Left renal cortex interstitium (tissue), 4 donors: ENCODE results near the gene OCIAD2. TPM values are rescaled to one million over a fixed set of nuclear protein-coding genes. Genes with fewer than 3 reads are reported as not detected.
"Not testable (repeated sequence)": the region's sequence is repeated elsewhere in the genome, so short reads cannot be mapped to it uniquely, and the experiment has no call there.

Experiments used
- DNase-seq, 4 donors: peaks; one replicate each; pipeline ENCODE4 v3.0.0-alpha.2; 2013; ENCODE audit warnings: low read depth in 4 of 4, low spot score in 2 of 4, missing footprints in 1 of 4
- polyA plus RNA-seq, 4 donors: library from polyadenylated mRNA; unstranded; fragments of 120-200 nt; gene quantifications; one replicate each; pipeline ENCODE4 v1.2.1, GENCODE V29; 2013; ENCODE audit not compliant: insufficient read length in 4 of 4

OCIAD2 gene
- polyA plus RNA-seq, 4 donors = 176 to 230 (median 209) TPM

DNA sequence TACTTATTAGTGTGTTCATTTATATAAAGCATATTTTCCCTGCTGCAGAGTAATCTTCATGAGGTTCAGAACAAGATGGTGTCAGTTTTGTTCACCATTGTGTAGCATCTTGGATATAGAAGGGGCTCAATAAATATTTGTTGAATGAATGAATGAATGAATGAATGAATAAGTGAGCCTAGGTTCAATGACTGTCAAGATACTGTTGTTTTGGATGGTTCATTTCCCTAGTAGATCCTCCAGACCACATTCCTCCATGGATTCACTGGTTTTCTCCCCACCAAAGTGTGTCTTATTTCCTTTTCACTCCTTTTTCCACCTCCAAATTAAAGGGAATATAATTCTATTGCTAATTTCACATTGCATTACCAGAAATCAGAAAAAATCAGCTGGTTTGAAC is 2.1 kb upstream of the OCIAD2 start:
- DNase-seq = no peak

DNA sequence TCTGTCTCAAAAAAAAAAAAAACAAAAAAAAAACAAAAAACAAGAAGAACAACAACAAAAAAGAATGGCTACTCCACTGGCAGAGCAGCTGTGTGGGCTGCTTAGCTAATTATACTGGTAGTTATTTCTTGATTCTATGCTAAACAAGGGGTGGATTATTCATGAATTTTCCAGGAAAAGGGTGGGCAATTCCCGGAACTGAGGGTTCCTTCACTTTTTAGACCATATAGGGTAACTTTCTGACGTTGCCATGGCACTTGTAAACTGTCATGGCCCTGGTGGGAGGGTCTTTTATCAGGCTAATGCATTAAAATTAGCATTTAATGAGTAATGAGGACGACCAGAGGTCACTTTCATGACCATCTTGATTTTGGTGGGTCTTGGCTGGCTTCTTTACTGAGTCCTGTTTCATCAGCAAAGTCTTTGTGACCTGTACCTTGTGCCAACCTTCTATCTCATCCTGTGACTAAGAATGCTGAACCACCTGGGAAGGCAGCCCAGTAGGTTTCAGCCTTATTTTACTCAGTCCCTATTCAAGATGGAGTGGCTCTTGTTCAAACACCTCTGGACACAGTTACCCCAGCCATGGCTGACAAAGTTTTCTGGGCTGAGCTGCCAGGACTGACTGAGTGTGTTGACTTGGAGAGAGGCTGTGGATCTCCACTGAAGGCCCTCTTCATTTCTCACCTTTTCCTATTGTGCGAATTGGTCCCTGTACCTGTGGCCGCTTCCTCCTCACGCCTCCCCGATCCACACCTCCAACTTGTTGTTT is 1.3 kb upstream of the OCIAD2 start:
- DNase-seq = no peak

DNA sequence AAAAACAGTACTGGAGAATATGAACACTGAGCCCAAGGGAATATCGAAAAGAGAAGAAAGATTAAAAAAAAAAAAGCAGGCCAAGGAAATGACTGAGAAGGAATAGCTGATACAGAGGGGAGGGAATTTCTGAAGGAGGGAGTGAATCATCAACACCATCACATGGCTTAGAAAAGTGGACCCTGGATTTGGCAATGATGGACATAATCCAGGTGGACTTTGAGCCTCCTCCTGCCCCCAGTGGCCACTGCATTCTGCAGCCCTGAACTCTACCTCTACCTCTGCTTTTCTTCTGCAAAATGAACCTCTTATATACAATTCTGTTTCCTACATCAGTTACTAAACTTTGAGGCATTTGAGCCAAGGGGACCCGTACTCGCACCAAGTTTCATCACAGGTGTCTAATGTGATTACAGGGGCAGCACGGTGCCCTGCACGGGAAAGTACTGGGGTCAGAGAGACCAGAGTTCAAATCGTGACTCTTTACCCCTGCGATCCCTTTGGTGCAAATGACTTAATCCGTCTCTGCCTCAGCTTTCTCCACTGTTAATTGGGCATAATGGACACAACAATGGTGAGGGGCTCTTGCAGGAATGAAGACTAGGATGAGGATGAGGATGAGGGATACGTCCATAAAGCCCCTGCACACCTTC is 1.1 kb downstream of the OCIAD2 start:
- no peak for DNase-seq

DNA sequence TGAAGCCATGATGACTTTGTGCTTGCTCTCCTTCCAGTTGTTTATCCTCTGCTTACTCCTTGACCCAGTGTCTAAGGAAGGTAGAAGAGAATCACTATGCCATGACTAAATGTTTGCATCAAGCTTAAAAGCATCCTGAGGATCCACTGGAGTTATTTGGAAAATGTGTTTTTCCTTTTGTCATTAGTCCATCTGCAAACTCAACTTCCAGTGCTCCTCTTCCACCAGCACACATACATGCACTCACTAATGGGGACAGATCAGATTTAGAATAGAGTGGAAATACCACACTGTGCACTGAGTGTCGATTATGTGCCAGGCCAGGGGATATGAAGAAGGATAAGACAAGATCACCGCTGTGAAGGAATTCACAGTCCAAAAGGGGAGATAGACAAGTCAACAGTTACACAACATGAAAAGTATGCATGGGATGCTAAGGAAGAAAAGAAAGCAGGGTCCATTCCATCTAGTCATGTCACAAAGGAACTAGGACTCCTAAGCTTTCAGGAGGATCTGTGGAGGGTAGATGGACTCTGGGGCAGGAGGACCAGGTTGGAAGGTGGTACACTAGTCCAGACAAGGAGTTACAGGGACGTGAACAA is 1.9 kb downstream of the OCIAD2 start:
- DNase-seq = no peak

DNA sequence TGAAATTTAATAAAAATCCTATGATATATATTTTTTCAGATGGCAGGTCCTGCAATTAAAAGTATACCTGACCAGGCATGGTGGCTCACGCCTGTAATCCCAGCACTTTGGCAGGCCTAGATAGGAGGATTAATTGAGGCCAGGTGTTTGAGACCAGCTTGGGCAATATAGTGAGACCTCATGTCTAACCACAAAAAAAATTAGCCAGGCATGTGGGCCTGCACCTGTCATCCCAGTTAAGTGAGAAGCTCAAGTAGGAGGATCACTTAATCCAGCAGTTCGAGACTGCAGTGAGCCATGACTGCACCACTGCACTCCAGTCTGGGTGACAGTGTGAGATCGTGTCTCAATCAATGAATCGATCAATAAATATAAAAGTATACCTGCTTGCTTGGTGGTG is 2.5 kb downstream of the OCIAD2 start:
- no peak for DNase-seq

DNA sequence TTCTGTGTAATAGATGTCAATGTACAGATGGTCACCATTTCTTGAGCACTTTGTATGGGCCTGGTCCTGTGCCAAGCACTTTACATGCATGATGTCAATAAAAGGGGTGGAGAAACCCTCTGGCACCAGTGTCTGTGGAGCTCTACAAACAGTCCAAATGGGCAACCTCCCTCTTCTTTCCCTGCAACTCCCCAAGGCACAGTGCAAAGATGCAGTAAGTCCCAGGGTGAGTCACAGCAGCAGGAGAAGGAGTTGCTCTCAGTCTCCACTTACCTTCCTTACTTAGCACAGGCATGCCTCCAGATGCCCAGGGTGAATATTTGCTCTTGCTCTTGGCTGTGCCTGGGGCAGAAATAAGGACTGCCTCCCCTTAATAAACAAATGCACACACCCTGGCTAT is 4.3 kb downstream of the OCIAD2 start:
- DNase-seq = no peak

DNA sequence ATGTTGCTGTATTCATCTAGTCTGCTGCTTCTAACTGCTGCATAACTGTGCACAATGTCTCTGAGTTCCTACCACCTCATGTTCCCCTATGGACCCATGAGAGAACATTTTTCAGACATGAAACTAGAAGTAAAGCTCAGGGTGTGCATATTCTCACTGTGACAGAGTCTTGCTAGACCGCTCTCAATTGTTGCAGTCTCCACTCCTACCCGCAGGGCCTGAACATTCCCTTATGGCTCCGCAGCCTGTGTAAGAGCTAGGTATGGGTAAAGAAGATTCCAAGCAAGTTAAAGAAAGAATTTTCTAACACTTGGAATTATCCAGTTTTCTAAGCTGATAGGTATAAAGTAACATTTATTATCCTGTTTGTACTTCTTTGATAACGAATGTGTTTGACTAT is 5.4 kb downstream of the OCIAD2 start:
- DNase-seq = no peak

DNA sequence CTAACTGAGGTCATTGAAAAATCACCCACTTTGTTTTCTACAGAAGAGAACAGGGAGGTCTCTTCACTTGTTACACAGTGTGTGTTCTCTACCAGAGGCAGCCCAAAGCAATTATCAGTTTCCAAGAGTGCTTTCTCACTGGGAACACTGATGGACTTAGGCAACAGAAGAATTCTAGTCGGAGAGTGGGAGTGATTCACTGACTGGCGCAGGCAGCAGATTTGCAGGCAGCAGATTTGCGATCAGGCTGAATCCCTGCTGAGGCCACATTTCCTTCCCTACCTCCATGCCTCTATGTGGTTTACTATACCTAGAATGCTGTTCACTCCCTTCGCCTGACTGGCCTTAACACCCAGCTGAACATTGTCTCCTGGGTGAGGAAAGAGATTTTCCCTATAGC is 6.6 kb downstream of the OCIAD2 start:
- no peak for DNase-seq

DNA sequence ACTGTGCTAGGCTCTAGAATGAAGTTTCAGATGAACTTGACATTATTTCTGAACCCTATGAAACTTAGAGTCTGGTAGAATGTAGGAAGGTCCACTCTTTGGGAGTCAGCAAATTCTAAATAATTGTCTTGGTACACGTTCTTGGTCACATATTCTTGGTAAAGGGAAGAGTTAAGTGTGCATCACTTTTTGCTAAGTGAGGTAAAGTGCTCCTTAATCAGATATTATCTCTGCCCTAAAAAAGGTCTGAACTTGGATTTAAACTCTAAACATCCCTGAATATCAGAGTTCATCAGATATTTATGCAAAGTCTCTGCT is 7.2 kb downstream of the OCIAD2 start:
- DNase-seq = no peak

DNA sequence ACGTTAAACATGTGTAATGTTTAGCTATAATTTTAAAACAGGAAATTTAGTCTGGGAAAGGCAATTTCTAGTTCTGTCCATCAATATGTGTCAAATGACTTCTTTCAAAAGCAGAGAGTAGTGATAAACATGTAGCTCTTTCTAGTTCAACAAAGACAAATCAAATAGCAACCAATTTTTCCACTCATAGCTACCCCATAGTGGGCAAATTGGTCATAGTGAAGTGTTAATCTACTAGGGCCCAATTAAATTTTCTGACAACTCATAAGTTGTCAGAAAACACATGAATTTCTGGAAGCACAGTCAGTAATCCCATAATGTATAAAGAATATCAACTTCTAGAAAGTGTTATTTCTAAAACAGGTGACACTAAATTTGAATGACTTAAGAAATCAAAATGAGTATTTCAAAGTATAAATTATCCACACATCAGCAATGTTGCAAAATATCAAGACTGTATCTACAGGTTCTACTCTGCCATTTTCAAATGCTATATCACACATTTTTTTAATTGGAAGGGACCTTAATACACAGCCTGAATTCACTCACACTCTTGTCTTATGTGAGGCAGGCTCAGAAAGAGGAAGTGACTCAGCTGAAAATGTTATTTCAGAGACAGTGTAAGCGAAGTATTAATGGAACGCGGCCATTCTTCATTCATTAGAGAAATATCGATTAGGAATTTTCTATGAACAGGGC is 7.7 kb downstream of the OCIAD2 start:
- DNase-seq = no peak

DNA sequence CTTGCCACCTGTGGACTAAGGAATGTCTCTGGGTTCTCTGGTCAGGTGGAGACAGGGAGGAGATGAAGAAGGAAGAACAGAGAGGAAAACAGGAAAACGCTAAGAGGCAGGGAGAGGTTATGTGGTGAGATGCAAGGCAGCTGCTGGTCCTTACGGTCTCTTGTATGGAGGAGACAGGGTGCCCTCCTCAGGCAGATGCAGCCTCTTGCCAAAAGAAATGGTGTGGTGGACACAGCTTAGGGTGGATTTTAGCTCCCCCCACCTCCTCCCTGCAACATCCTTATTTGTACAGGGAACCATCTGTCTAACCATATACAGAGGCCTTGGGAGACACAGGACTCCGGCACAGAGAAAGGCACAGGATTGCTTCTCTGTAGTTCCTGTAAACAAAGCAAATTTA is 9.7 kb downstream of the OCIAD2 start:
- no peak for DNase-seq

DNA sequence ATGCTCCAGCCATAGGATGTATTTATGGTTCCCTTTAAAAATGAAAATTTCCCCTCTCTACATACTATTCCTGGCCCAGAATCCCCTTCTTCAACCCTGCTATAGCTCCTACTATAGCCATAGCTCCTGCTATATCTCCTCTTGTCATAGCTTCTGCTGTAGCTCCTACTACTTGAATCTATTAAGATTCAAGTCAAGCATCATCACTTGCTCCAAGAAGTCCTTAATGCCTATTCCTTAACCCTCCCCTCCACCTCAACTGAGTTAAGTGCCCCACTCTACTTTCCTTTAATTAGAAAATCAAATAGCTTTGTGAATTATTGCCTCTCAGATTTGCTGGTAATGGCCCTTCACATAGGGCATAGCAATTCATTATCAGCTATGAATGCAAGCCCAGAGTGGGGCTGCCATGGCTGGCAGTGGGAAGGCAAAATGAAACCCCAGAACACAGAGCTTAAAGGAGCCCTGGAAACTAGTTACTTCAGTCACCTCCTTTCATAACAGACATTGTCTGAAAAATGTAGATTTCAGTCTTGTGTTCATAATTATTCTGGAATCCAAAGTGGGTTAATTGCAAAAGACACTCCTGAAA is 15.4 kb downstream of the OCIAD2 start:
- DNase-seq = no peak

DNA sequence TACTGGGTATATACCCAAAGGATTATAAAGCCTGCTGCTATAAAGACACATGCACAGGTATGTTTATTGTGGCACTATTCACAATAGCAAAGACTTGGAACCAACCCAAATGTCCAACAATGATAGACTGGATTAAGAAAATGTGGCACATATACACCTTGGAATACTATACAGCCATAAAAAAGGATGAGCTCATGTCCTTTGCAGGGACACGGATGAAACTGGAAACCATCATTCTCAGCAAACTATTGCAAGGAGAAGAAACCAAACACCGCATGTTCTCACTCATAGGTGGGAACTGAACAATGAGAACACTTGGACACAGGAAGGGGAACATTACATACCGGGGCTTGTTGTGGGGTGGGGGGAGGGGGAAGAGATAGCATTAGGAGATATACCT is 16.8 kb downstream of the OCIAD2 start:
- DNase-seq = not testable (repeated sequence)

DNA sequence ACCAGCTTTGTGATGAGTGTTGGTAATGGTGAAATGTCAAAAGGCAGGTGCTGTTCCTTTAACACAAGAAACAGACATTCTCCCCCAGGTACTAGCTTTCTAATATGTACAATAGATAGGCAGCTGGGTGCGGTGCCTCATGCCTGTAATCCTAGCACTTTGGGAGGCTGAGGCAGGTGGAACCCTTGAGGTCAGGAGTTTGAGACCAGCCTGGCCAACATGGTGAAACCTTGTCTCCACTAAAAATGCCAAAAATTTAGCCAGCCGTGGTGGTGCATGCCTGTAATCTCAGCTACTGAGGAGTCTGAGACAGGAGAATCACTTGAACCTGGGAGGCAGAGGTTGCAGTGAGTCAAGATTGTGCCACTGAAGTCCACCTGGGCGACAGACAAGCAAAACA is 24.9 kb downstream of the OCIAD2 start:
- not testable (repeated sequence) for DNase-seq

DNA sequence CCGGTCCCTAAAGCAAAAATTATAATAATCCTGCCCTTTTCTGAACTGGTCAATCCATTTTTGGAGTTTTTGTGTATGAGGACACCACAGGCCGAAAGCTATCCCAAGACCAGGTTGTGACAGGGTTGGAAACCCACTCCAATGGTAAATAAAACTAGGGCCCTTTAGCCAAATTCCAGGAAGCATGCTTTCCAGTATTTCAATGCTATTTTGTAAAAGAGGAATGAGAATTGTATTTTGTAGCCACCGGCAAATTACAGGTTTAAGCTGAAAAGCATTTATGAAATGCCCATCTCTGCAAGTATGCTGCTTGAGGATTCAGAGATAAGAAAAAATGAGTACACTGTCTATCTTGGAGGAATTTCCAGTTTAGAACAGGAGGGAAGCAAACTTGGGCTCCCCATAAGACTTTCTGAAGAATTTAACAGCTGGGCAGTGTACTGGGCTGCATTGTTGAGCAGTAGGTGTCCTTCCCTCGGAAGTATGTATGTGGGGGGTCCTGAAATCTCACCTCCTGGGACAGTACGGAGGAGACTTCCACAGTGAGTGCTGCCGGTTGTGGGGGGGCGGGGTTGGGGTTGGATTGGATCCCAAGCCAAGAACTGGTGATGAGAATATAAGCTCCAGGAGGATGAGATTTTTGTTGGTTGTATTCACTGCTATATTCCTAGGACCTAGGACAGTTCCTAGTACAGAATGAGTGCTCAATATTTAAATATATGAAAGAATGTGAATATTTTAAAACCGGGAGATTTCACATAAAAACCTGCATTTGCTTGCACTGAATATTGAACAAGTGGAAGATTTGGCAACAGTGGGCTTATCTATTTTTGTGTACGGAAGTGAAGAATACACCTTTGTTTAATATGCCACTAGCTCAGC is 26.8 kb downstream of the OCIAD2 start:
- DNase-seq = no peak

DNA sequence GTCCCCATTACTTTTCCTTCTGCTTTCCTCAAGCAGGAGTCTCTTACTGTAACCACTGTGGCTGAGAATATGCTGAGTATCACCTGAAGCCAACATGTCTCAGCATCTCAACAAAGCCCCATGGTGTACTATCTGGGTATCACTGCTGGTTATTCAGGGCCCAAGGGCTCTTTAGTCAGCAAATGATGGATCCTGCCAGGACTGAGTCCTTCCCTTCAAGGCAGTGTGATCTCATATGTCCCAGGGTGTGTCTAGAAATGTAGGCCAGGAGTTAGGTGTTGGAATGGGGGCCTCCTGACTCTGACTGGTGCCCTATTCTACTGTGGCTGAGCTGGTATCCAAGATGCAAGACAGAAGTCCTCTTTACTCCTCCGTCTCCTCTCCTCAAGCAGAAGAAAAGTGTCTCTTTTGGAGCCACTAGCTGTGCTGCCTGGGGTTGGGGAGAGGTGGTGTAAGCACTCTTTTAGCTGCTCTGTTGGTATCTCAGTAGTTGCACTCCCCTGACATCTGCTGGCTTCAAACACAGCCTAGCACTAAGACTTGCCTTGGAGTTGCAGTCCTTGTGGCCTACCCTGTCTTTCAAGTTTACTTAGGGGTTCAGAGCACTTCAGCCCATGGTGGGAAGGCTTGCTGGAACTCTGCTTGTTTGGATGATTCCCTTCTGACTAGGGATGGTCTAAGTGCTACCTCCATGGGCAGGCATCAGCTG is 28.6 kb downstream of the OCIAD2 start:
- no peak for DNase-seq

DNA sequence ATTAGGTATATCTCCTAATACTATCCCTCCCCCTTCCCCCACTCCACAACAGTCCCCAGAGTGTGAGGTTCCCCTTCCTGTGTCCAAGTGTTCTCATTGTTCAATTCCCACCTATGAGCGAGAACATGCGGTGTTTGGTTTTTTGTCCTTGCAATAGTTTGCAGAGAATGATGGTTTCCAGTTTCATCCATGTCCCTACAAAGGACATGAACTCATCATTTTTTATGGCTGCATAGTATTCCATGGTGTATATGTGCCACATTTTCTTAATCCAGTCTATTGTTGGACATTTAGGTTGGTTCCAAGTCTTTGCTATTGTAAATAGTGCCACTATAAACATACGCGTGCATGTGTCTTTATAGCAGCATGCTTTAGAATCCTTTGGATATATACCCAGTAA is 41.9 kb downstream of the OCIAD2 start:
- DNase-seq = not testable (repeated sequence)

DNA sequence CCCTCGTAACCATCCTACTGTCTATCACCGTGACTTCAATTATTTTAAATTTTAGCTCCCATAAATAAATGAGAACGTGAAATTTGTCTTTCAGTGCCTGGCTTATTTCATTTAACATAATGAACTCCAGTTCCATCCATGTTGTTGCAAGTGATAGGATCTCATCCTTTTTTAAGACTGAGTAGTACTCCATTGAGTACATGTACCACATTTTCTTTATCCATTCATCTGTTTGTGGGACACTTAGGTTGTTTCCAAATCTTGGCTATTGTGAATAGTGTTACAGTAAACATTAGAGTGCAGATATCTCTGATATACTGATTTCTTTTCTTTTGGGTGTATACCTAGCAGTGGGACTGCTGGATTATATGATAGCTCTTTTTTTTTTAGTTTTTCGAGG is 42.8 kb downstream of the OCIAD2 start:
- DNase-seq = no peak

DNA sequence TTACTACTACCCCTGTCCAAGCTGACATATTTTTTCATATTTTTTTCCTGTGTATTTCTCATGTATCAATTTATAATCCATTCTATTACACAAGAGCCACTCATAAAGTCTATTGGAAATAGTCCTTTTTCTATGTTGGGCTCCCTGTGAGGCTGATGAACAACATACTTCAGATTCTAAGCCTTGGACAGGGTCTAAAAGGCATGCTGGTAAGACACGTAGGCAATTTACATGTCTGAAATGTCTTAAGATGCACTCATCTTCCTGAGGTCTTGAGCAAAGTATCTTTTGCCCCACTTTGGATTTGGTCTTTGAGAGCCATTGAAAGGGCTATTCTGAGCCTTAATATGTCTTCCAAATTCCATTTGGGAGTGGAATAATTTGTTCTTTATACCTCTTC is 43.9 kb downstream of the OCIAD2 start:
- no peak for DNase-seq

DNA sequence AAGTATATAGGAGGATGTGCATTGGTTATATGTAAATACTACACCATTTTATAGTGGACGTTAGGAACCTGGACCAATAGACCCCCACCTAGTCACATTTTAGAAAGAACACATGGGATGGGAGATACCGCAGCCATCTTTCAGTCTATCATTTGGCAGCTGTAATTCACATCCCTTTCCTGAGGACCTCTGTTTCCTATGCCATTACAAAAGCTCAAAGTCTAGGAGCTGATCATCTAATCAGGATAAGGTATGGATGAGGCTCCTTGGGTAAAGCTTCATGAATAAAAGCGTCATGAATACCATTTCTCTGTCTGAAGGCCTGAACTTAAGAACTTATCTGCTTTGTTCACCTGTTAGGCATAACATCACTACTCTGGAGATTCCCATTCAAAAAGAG is 44.5 kb downstream of the OCIAD2 start:
- DNase-seq = no peak
